ENCODE data around the gene NGEF.
"Not testable (repeated sequence)": the region's sequence is repeated elsewhere in the genome, so short reads cannot be mapped to it uniquely, and the experiment has no call there.

Gene NGEF

DNA sequence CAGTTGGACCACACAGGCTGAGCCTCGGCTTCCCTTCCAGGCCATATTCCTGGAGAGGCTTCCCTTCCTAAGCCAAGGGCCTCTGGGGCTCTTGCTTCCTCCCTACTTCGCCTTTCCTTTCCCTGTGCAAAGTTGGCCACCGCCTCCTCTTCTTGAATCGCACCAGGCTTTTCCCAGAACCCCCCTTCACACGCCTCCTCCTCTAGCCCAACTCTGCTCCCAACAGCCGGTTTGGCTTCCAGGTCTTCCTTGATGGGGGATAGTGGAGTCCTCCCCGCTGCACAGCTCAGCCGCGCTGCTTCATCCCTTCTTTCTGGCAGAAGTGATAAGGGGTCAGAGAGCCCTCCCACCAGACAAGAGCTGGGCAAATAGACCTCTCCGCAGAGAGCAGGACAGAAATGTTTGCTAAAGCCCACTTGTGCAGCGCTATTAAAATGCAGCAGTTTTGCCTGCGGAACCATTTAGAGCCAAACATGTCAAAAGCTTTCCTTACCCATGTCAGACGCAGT is 86.6 kb downstream of the NGEF start:
- no peak for DNase-seq

DNA sequence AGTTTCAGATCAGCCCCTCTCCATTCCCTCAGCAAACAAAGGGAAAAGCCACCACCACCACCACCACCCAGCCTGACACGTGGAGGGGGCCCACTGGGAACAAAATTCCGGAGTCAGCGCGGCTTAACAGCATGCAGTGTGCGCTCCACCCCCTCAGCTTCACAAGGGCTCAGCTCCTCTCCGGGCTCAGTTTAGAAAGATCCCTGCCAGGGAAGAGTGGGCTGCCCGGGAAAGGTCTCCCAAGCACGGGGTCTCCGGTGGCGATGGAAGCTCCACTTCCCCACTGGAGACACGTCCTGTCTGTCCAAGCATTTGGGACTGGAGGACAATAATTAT is 87.3 kb downstream of the NGEF start:
- DNase-seq = no peak

DNA sequence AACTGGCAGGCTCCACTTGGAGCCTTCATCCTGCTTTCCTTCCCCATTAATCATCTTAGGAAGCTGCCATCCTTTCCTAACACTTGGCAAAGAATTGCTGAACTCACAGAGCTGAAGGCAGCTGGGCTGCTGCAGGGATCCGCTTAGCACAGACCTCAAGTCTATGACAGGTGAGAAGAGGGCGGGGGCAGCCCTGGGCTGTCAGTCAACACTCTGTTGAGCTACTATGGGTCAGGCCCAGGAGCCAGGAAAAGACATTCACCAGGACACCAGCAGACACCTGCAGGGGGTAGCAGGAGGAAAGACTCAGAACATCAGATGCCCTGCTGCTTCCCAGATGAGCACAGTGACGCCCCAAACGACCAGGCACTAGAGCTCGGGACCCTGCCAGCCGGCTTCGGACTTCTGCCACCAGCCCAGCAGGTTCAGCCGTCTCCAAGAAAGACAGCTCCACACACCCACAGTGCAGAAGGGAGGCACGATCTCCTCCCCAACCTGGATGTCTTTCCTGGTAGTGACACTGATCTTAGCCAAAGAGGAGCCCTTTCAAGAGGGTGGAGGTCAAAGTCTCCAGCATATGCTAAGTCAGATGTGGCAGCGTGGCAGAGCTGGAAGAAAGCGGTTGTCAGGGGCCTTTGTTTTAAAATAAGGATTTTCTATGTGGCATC is 87.8 kb downstream of the NGEF start:
- no peak for DNase-seq

DNA sequence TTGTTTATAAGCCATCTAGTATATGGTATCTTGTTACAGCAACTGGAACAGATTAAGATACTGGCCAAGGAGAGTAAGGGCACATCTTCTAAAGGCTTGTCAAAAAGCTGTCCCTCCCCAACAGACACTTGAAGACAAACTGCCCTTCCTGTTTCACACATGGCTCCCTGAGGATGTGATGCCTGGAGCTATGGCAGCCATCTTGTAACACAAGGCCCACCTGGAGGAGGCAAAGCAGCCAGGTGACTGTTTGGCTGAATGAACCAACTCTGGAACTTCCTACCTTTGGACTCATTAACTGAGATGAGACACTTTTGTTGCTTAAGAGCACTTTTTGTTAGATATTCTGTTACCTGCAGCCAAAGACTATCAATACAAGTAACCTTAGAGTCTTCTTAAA is 88.6 kb downstream of the NGEF start:
- DNase-seq = no peak

DNA sequence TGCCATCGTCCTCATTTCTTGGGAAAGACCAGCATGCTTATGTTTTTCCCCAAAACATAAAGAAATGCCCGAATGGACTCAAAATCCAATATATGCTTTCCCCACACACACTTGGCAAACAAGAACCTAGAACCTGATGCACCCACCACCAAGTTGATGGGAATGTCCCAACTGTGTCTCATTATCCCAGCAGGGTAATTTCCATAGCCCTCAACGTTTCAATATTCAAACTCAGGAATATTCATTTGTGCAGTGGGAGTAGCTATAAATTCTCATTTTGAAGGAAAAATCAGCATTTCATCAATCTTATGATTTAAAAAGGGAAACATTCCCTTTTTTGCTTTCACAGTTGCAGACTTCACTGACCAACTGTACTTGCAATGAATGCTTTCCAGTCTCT is 92.3 kb downstream of the NGEF start:
- DNase-seq = no peak

DNA sequence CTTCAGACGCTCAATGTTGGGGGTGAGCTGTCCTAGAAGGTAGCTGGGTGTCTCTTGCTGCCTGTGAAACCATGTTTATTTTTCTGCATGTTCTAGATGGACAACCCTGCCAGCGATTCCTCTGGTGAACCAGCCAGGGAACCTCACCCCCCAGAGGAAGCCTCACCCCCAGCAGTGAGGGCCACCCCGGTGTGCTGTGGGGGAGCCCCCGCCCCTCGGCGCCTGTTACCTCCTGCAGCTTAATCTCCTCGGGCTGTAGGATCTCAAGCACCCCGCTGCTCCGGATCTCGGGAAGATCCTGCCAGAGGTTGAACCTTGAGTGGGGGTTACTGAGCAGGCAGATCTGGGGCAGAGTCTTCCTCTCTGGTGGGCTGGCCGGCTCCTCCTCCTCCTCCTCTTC is 93.0 kb downstream of the NGEF start:
- no peak for DNase-seq

DNA sequence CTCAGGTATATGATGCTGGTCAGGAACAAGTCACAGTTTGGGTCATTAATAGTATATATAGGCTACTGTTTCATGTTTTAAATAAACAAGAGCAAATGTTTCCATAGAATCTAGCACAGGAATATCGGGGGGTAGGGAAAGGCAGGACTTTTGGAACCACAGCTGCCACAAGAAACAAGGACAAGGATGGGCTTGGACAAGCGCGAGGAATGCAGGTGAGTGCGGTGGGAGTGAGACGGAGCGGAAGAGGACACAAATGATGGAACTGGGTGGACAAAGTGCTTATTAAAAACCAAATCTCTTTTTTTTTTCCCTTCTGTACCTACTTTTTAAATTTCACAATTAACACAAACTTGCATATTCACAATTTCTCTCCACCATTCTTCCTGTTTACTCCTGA is 93.9 kb downstream of the NGEF start:
- no peak for DNase-seq

DNA sequence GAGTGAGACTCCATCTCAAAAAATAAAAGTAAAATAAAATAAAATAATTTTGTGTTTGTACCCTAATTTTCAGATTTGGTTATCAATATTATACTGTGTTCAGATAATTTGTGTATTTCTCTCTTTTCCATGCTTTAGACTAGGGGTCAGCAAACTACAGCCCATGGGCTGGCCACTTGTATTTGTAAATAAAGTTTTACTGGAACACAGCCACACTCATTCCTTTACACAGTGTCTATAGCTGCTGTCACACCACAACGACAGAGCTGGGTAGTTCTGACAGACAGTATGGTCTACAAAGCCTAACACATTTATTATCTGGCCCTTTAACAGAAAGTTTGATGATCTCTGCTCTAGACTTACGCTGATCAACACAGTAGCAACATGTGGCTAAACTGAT is 99.2 kb downstream of the NGEF start:
- no peak for DNase-seq

DNA sequence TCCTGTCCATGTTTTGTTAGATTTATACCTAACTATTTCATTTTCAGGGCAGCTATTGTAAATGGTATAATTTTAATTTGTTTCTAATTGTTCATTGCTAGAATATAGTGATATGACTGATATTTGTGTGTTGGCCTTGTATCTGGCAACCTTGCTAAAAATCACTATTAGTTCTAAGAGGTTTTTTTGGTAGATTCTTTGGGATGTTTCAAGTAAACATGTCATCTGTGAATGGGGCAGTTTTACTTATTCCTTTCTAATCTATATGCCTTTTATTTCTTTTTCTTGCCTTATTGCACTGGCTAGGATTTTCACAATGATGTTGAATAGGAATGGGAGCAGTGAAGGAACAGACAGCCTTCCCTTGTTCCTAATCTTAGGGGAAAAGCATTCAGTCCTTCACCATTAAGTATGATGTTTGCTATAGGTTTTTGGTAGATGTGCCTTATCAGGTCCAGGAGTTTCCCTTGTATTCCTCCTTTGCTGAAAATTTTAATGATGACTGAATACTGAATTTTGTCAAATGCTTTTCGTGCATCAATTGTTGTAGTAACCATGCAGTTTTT is 101.3 kb downstream of the NGEF start:
- DNase-seq = no peak

DNA sequence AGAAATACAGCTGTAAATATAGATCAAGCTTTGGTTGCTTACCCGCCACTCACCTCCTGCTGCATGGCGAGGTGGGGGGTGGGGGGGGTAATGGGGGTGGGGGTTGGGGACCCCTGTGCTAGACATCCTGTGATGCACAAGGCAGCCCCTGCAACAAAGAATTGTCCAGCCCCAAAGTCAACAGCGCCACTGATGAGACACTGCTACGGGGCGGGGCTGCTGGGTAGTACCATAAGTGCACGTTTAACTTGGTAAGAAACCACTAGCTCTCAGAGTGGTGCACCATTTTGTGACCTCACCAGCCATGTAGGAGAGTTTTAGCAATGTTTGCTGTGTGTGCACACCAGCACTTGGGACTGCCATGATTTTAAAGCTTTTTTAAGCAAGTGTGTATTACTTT is 102.7 kb downstream of the NGEF start:
- DNase-seq = no peak

DNA sequence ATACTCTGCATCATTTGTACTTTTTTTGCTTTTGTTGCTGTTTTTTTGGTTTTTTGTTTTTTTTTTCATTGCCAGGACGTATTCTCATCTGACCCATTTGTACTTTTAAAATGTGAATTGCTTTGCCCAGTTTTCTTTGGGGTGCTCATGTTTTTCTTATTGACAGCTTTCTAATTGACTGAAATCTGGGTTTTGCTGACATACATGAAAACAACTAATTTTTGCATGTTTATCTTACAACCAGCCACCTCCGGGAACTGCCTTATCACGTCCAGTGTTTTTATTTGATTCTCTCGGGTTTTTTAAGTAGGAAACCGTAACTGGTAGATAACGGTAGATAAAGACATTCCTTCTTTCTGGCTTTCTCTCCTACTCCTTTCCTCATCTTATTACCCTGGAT is 104.4 kb downstream of the NGEF start:
- no peak for DNase-seq

DNA sequence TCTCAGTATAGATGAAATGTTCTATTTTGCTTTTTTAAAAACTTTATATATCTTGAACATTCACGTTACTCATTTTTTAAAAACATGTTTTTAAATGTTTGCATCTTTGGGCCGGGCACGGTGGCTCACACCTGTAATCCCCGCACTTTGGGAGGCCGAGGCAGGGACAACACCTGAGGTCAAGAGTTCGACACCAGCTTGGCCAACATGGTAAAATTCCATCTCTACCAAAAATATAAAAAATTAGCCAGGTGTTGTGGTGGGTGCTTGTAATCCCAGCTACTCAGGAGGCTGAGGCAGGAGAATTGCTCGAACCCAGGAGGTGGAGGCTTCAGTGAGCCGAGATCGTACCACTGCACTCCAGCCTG is 105.4 kb downstream of the NGEF start:
- DNase-seq = not testable (repeated sequence)

DNA sequence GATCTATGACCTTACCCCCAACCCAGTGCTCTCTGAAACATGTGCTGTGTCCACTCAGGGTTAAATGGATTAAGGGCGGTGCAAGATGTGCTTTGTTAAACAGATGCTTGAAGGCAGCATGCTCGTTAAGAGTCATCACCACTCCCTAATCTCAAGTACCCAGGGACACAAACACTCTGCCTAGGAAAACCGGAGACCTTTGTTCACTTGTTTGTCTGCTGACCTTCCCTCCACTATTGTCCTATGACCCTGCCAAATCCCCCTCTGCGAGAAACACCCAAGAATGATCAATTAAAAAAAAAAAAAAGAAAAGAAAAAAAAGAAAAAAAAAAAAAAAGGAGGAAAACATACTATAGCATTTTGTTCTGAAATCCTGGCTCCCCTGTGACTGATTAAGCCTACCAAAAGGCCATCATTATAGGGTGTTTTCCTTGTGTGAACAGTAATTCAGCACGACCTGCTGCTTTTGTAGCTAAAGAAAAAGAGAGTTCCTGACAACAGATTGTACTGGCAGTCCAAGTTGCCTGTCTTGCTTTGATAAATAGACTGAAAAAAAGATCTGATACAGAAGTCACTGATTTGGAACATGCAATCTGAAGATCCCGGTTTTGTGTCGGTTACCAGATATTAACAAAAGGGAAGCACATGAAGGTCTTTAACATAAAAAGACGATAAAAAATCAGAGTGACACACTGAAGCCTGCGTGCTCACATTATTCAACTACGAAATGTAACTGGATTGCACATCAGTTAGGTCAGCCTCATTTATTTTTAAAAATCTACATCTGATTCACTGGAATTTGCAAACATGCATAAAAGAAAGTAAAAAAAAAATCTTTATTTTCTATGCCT is 106.0 kb downstream of the NGEF start:
- DNase-seq = not testable (repeated sequence)

DNA sequence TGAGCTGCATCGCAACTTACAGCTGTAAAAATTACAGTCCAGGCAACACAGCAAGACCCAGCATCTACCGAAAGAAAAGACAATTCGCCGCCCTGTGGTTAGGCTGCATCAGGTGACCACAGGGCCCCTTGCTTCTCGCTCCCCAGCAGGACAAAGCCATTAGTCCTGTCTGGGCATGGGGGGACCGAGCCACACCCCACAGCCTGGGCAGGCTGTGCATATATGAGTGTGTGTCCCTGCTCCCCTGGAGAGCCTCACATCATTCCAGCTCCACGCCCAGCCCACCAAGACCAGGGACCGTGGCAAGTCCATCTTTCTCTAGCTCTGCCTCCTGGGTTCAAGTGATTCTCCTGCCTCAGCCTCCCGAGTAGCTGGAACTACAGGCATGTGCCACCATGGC is 109.1 kb downstream of the NGEF start:
- DNase-seq = no peak

DNA sequence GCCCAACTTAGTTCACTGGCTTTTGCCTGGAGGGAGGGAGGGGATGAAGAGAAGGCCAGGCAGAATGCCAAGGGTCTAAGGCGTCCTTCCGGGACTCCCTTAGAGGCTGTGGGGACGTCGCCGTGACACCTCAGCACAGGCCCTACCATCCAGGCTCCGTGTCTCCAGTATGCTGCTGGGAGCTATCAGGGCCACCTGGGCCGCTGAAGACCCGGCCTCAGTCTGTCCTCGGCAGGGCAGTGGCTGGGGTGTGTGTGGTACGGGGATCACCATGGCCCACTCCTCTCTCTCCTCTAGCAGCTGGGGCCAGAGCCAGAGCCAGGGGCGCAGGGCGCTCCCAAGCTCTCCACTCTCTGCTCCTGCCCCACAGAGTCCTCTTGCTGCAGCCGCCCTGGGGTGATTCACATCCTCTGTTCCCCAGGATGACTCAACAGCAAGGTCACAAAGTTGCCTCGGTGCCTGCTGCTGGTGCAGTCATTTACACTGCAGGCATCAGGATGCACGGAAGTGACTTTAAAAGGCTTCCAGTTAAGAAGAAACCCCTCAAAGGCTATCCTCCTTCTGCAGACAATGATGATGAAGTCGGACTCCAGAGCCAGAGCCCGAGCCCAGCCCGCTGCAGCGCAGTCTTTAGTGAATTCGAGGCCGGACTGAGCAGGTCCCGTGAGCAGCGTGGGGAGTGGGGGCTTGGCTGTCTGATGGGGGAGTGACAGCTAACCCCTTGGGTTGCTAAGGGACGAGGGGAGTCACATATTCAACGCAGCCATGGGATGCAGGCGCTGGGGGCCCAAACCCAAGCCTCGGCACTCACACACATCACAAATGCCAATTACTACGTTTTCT is 111.1 kb downstream of the NGEF start:
- peak in 1 of 5 experiments; percentile 51 for DNase-seq

DNA sequence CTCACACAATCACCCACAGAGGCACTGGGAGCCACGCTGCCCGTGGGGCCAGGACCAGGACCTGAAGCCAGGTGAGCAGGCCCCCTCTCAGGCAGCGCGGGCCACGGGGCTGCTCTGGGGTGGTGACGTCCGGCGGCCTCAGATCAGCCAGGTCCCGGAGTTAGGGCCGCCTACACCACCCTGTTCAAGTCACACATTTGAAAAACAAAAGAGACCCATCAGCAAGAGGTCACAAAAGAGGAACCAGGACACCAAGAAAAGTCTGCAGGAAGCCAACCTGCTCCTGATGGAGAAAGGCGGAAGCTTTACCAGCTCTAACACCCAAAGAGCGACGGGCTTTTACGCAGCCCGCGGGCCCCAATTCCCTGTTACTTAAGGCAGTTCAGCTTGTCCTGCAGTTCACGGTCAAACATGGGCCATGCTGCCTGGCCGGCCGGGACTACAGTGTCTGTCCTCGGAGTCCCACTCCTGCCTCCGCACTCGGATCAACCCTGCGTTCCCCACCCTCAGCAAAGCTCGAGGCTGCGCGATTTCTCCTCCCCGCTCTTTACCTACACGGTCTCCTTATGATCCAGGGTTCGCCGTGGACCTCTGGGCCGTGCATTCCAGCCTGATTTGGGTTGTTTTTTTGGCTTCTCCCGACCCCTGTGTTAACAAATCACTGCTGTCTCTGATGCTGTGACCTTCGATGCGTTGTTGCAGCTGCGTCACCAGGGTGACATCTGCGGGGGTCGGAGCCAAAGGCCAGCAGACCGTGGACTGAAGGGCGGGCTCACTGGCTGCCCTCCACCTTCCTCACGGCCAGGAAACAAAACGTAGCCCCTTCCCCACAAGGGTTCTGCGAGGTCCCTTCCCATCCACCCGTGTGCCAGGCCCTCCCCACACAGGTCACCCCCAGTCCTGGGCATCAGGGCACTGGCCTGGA is 112.0 kb downstream of the NGEF start:
- DNase-seq = no peak

DNA sequence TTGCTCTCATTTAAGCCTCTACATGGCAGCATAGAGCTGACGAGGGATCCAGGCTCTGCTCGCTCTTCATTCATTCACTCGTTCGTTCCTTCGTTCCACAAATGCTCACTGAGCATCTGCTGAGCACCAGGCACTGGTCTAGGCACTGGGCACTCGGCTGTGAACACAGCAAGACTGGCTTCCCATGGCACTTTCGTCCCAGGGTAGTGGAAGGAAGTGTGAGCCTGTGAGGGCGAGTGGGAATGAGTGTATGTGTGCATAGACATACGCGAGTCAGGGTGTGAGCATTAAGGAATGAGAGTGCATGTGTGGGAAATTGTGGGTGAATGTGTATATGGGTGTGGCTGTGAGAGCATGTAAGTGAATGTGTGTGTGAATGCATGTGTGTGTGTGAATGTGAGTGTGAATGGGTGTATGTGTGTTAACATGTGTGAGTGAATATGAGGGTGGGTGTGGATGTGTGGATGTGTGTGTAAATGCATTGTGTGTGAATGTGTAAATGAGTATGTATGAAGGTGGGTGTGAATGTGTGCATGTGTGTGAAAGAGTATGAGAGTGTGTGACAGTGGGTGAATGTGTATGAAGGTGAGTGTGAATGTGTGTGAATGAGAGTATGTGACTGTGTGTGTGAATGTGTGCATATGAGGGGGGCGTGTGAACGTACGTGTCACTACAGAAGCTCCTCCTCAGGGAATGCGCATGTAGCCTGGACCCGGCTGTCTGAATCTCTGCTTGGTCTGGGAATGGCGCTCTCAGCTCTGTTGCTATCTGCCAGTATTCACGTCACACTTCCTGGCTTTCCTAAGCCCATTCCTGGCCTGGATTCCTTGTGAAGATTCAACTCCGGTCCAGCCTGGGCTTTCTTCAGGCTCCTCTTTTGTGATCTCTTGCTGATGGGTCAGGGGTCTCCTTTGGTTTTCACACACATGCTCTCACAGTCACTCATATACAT is 114.2 kb downstream of the NGEF start:
- DNase-seq = no peak

DNA sequence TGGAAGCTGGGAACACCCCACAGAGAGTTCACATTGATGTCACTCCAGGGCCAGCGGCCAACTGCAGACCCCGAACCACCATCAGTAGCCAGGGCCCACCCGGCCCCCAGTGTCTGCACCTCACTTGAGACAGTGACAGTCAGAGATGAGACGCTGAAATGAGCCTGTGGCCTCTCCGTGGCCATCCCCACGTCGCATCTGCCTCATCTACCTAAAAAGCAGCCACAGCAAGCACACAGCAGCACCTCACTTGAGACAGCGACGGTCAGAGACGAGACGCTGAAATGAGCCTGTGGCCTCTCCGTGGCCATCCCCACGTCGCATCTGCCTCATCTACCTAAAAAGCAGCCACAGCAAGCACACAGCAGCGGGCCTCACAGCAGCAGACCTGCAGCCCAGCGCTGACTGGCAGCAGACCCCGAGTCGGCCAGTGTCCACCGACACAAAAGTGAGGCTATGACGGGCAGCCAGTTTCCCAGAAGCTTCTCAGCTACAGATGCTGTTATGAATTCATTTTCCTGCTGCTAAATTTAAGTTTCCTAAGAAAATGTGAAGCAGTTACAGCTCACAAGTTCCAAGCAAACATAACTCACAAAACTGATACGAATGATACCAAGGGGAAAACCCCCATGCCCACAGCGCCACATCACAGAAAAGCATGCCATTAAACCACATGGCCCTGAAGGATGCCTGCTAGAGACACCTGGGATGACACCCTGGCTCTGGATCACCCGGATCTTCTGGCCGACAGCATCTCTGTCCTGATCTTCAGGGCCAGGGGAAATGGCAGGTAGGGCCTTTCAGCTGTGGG is 115.3 kb downstream of the NGEF start:
- DNase-seq = peak in 2 of 5 experiments; percentile 19 to 66

DNA sequence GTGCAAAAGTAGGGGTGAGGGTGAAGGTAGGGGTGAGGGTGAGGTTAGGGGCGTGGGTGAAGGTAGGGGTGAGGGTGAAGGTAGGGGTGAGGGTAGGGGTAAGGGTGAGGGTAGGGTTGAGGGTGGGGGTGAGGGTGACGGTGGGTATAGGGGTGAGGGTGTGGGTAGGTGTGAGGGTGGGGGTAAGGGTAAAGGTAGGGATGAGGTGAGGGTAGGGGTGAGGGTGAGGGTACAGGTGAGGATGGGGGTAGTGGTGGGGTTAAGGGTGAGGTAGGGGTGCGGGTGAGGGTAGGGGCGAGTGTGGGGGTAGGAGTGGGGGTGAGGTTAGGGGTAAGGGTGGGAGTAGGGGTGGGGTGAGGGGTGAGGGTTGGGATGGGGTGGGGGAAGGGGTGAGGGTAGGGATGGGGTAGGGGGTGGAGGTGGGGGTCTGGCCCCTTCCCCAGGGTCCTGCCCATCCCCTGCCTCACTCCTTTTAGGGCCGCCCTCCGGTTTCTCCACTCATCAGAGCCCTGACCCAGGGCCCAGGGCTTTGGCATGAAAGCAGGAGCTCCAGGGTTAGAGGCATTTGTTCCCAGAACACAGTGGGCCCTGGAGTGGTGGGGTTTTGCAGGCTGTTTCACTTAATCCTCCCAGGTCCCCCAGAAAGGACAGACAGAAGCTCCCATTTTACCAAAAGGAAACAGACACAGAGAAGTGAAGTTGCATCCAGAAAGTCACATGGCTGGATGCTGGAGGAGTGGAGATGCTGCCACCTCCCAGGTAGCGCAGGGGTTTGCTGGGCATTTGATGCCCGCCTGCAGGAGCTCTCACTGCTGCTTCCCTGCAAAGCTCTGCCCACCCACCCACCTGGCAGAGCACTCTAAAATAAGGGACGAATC is 116.1 kb downstream of the NGEF start:
- no peak for DNase-seq
